Activated CD4-positive, alpha-beta T cell treated with anti-CD3 and anti-CD28 coated beads, Interleukin-2, amount 10 ng/mL, durations not matched to agents 7 days and 5 days (primary cell): ENCODE measurements around the gene IL22. TPM values are rescaled to one million over a fixed set of nuclear protein-coding genes. Genes with fewer than 3 reads are reported as not detected.

Source experiments
- total RNA-seq, 2 experiments: library from RNA; stranded (reverse); gene quantifications; one replicate each; pipeline ENCODE4 v1.2.3, GENCODE V29; 2021

The IL22 gene
- total RNA-seq, 2 experiments from 2014 or later: 0.42 to 0.69 TPM

Other genes with a start within 250 kb of the IL22 start
- gene IFNG, start 93.9 kb downstream of the IL22 start, total RNA-seq: 1 to 10 TPM; 2.8 to 3.4 TPM
- under 1 TPM; 0.50 to 1.00 TPM for gene IL26, start 27.8 kb downstream of the IL22 start, total RNA-seq
- 10 to 100 TPM; 25.2 to 28.4 TPM for gene MDM1, start 78.8 kb upstream of the IL22 start, total RNA-seq